Measurements from ENCODE around the gene PGAM4.
"Not testable (repeated sequence)": the region's sequence is repeated elsewhere in the genome, so short reads cannot be mapped to it uniquely, and the experiment has no call there.

Gene PGAM4

DNA sequence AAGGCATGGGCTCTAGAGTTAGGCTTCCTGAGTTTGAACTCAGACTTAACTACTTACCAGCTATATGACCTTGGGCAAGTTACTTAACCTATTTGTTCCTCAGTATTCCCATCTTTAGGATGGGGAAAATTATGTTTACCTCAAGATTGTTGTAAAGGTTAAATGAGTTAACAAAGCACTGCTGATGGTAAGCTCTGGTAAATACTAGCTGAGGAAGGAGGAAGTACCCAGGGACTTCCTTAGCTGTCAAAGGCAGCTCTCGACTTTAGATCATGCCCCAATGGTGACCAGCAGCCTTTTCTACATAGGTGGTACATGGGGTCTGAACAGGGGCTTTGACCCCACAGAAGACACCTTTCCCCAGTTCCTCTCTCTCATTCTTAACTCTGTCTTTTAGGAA, 38.9 kb downstream of the PGAM4 start:
- no peak for DNase-seq (ENCODE audit: extremely low read depth in 1 of 2, low read depth in 1 of 2)

DNA sequence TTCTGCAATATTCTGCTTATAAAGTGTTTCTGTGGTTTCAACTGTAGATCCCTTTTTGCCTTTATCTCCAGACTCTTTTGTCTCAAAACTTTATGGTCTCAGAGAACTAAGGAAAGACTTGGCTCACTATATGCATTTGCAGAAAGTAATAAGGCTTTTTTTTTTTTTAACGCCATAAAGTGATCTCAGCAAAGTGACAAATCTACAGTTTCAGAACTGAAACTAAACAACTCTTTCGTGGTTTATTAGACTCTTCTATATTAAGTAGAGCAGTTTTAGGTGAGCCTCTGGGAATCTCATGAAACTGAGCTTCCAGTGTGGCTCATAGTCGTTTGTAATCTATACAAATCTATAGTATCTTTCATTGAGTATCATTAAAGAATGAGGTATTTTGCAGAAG, 43.7 kb downstream of the PGAM4 start:
- no peak for DNase-seq (ENCODE audit: extremely low read depth in 1 of 2, low read depth in 1 of 2)

DNA sequence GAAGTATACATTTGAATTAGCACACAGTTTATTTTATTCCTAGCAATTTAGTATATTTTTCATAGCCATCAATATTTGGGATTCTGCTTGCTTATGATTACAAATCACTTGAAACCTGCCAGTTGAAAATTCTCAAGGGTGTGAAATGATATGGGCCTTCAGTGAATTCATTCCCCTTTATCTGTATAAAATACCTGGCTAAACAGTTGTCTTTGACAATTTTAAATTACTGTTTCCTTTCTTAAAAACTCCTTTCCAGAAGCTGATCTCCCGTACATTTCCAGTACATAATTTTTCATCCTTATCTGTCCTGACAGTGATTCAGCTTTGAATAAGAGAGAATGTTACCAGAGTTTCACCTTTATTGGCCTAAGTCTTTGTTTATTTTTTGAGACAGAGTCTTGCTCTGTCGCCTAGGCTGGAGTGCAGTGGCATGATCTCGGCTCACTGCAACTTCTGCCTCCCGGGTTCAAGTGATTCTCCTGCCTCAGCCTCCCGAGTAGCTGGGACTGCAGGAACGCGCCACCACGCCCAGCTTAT, 45.0 kb downstream of the PGAM4 start:
- no peak for DNase-seq (ENCODE audit: extremely low read depth in 1 of 2, low read depth in 1 of 2)

DNA sequence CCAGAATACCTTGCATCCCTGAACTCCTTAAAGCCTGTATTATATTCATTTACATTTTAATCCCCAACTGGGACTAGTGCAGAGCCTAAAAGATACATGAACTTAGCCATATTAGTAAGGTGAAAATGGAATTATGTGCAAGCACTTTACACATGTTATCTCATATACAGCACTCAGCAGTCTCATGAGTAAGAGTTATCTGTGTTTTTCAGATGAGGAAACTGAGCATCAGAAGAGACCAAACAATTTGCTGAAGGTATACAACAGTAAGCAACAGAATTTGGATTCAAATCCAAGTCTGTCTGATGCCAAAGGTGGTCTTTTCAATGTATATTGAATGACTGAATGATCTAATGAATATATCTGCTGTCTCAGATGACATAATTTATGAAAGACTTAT, 46.7 kb downstream of the PGAM4 start:
- DNase-seq (ENCODE audit: extremely low read depth in 1 of 2, low read depth in 1 of 2), result no peak

DNA sequence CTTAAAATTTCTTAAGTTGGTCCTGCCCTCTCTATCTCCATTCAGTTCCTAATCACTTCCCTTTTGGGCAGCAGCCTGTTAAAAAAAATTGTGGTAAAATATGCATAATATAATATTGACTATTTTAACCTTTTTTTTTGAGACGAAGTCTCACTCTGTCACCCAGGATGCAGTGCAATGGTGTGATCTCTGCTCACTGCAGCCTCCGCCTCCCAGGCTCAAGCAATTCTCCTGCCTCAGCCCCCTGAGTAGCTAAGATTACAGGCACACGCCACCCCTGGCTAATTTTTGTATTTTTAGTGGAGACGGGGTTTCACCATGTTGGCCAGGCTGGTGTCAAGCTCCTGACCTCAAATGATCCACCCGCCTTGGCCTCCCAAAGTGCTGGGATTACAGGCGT, 50.1 kb downstream of the PGAM4 start:
- DNase-seq (ENCODE audit: extremely low read depth in 1 of 2, low read depth in 1 of 2), result not testable (repeated sequence)

DNA sequence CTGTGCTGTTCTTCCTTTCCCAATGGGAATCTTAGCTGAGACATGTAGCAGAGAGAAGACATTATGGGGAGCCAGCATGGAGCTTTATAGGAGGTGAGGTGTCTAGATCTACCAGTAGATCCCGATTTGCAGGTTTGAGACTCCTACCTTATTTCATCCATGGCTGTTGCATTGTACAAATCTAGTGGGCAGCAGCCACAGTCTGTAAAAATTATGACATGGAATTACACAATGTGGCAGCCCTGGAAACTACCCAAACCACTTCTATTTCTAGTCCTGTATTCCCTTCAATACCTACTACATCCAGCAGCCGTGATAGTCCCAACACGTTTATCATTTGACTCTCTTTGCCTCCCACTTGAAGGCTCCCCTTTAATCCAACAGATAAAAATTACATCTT, 50.9 kb downstream of the PGAM4 start:
- DNase-seq (ENCODE audit: extremely low read depth in 1 of 2, low read depth in 1 of 2), result no peak

All from activated CD8-positive, alpha-beta memory T cell treated with anti-CD3 and anti-CD28 coated beads for 1 hour (primary cell).